ENCODE measurements around the gene SMG1.

DNA sequence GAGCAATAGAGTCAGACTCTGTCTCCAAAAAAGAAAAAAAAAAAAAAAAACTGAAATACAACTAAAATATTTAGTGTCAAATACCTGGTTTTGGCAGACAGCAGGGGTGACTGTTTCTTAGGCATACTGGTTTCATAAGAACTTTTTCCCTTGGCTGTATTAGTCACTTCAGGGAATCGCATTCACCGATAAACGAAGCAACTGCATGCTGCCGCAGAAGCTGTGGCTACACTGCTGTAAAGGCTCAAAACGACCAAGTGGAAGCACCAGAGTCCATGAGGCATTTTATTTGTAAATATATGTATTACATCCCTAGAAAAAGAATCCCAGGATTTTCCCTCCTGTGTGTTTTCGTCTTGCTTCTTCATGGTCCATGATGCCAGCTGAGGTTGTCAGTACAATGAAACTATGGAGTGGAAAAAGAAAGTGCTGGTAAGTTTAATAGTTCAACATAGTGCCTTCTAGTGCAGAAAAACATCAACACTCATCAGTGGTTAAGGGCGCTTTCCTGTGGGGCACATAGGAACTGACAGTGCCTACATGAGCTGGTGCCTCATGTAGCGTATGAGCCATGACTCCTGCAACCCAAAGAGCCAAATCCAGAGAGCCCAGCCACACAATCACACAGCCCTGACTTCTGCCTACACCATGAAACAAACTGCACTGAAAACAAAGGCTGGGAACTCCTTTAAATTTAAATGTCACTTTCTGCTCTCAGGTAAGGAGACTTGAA is 143.3 kb downstream of the SMG1 start:
- TF ChIP-seq, protein P1, sequence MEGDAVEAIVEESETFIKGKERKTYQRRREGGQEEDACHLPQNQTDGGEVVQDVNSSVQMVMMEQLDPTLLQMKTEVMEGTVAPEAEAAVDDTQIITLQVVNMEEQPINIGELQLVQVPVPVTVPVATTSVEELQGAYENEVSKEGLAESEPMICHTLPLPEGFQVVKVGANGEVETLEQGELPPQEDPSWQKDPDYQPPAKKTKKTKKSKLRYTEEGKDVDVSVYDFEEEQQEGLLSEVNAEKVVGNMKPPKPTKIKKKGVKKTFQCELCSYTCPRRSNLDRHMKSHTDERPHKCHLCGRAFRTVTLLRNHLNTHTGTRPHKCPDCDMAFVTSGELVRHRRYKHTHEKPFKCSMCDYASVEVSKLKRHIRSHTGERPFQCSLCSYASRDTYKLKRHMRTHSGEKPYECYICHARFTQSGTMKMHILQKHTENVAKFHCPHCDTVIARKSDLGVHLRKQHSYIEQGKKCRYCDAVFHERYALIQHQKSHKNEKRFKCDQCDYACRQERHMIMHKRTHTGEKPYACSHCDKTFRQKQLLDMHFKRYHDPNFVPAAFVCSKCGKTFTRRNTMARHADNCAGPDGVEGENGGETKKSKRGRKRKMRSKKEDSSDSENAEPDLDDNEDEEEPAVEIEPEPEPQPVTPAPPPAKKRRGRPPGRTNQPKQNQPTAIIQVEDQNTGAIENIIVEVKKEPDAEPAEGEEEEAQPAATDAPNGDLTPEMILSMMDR (IDR thresholded peaks at IDR 0.05; ENCODE audit: low read depth, low read length, poor library complexity, severe bottlenecking): no peak
- TF ChIP-seq EZH2phosphoT487 (IDR thresholded peaks at IDR 0.05; ENCODE audit: borderline replicate concordance, low read length): no peak

All from DOHH2 (cell line).